DOHH2 (cell line): ENCODE measurements around the gene PCYT1A.

Experiments used
- H3F3A ChIP-seq: fragments of 200-600 bp; sonication (generic), shearing (Covaris generic); 2 replicates; pipeline ENCODE4 v1.6.0; 2016; ENCODE audit warnings: antibody characterized with exemption, mild to moderate bottlenecking; ENCODE audit not compliant: control insufficient read depth, insufficient read depth
- H3K27ac ChIP-seq: fragments of 200-600 bp; sonication (generic); 2 replicates; pipeline ENCODE4 v1.5.1; 2014; ENCODE audit warnings: low read depth, mild to moderate bottlenecking, low read length, moderate library complexity
- H3K27me3 ChIP-seq: fragments of 200-600 bp; sonication (generic); 2 replicates; pipeline ENCODE4 v1.6.1; 2014; ENCODE audit warnings: mild to moderate bottlenecking, low read length, mixed read lengths; ENCODE audit not compliant: control insufficient read depth
- H3K36me3 ChIP-seq: fragments of 200-600 bp; sonication (generic); 2 replicates; pipeline ENCODE4 v1.6.1; 2014; ENCODE audit warnings: mild to moderate bottlenecking, low read length, moderate library complexity, mixed read lengths; ENCODE audit not compliant: control insufficient read depth
- H3K4me1 ChIP-seq: fragments of 200-600 bp; sonication (generic); 2 replicates; pipeline ENCODE4 v1.6.1; 2014; ENCODE audit warnings: mild to moderate bottlenecking, low read length, mixed read lengths; ENCODE audit not compliant: control insufficient read depth
- H3K4me2 ChIP-seq: fragments of 200-600 bp; sonication (generic); 2 replicates; pipeline ENCODE4 v1.6.0; 2014; ENCODE audit warnings: mild to moderate bottlenecking, low read length, moderate library complexity
- H3K4me3 ChIP-seq: fragments of 200-600 bp; sonication (generic); 2 replicates; pipeline ENCODE4 v1.5.1; 2014; ENCODE audit warnings: mild to moderate bottlenecking, low read length, mixed read lengths
- H3K79me2 ChIP-seq: fragments of 200-600 bp; sonication (generic); 2 replicates; pipeline ENCODE4 v1.6.1; 2014; ENCODE audit warnings: mild to moderate bottlenecking, low read length, mixed read lengths; ENCODE audit not compliant: control insufficient read depth
- H3K9me2 ChIP-seq: fragments of 200-600 bp; sonication (generic); replicated peaks from 2 replicates; pipeline ENCODE4 v1.6.1; 2014; ENCODE audit warnings: mild to moderate bottlenecking, low read length, mixed read lengths; ENCODE audit not compliant: control insufficient read depth
- H3K9me3 ChIP-seq: fragments of 200-600 bp; sonication (generic); 2 replicates; pipeline ENCODE4 v1.6.1; 2014; ENCODE audit warnings: antibody characterized with exemption, low read length, mixed read lengths; ENCODE audit not compliant: control insufficient read depth, insufficient read depth
- H4K20me1 ChIP-seq: fragments of 200-600 bp; sonication (generic); 2 replicates; pipeline ENCODE4 v1.6.0; 2014; ENCODE audit warnings: low read depth, mild to moderate bottlenecking, antibody characterized with exemption, low read length, moderate library complexity; ENCODE audit not compliant: control insufficient read depth, insufficient read depth
- CTCF ChIP-seq: fragments of 200-600 bp; sonication (generic); IDR thresholded peaks from one replicate; pipeline ENCODE4 v1.5.1; 2014; ENCODE audit warnings: antibody characterized with exemption, mild to moderate bottlenecking, low read depth, low read length; ENCODE audit not compliant: poor library complexity, severe bottlenecking
- EZH2phosphoT487 ChIP-seq: fragments of 200-600 bp; sonication (generic); IDR thresholded peaks from 2 replicates; pipeline ENCODE4 v1.6.1; 2017; ENCODE audit warnings: borderline replicate concordance, mild to moderate bottlenecking, antibody characterized with exemption, low read length, moderate library complexity, mixed read lengths

The PCYT1A gene

DNA sequence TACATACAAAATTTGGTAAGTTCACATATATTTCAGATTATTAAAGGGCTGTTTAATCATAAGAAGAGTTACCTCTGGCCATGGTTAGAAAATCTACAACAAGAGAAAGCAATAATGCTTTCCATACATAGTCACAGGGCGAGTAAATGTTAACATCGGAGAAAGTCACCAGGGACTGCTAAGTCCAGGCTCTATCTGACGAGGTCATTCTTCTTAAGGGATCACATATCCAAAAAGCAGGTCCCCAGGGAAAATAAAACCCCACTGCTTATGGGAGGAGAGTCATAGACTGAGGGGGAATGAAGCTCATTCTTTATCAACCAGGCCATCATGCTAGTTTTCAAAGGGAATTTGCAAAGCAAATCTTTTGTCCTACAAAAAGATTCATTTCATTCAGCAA lies 3.1 kb downstream of the PCYT1A start:
- no peak overlapping the region for H3K27ac ChIP-seq
- TF ChIP-seq EZH2phosphoT487 = no peak
- TF ChIP-seq CTCF = no peak
- H4K20me1 ChIP-seq = no peaks in the 10 kb centered on the region
- H3K4me2 ChIP-seq = no peak overlapping the region
- no peaks in the 10 kb centered on the region for H3K27me3 ChIP-seq
- no peaks in the 10 kb centered on the region; the same call in 1 of the 2 replicates for H3K36me3 ChIP-seq
- H3K9me2 ChIP-seq = no peaks in the 10 kb centered on the region
- peaks cover 28% of the 10 kb centered on the region for H3K79me2 ChIP-seq
- H3K4me3 ChIP-seq = no peak overlapping the region
- H3K9me3 ChIP-seq = no peaks in the 10 kb centered on the region
- H3K4me1 ChIP-seq = peaks cover 17% of the 10 kb centered on the region
- no peaks in the 10 kb centered on the region for H3F3A ChIP-seq

DNA sequence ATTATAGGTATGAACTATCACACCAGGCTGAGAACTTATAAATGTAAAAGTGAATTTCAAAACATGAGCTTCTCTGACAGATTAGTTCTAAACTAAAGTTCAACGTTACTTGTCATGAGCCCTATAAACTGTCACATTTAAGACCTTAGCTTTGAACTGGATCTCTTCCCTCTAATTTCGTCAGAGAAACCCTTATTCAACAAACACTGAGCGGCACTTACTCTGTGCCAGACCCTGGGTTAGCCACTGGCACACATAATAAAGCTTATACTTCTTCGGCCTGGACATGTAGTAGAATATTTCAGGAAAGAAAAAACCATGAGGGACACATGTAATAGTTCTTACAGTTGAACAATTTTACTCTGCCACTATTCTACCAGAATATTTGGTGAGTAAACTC lies 5.6 kb downstream of the PCYT1A start:
- peaks cover 20% of the 10 kb centered on the region for H3K79me2 ChIP-seq

GRCh38 chr3:196280689-196281440 lies 6.7 kb downstream of the PCYT1A start:
- H3K4me2 ChIP-seq = no peak overlapping the region
- H3K4me3 ChIP-seq = no peak overlapping the region
- H3F3A ChIP-seq = no peaks in the 10 kb centered on the region
- no peaks in the 10 kb centered on the region for H4K20me1 ChIP-seq
- H3K4me1 ChIP-seq = peaks cover 4% of the 10 kb centered on the region; the same call in 1 of the 2 replicates
- TF ChIP-seq EZH2phosphoT487 (no peak), CTCF (no peak)
- no peaks in the 10 kb centered on the region for H3K36me3 ChIP-seq
- H3K79me2 ChIP-seq = peaks cover 10% of the 10 kb centered on the region
- no peaks in the 10 kb centered on the region for H3K9me2 ChIP-seq
- no peaks in the 10 kb centered on the region for H3K27me3 ChIP-seq
- H3K9me3 ChIP-seq = no peaks in the 10 kb centered on the region
- H3K27ac ChIP-seq = no peak overlapping the region

More for the DNA sequence above, 5.6 kb downstream of the PCYT1A start:
- Histone ChIP-seq H3K27me3 (no peaks in the 10 kb centered on the region), H3K36me3 (no peaks in the 10 kb centered on the region), H3K4me3 (no peak overlapping the region), H3F3A (no peaks in the 10 kb centered on the region), H4K20me1 (no peaks in the 10 kb centered on the region), H3K27ac (no peak overlapping the region), H3K4me2 (no peak overlapping the region), H3K9me3 (no peaks in the 10 kb centered on the region), H3K9me2 (no peaks in the 10 kb centered on the region), H3K4me1 (peaks cover 15% of the 10 kb centered on the region)
- TF ChIP-seq EZH2phosphoT487 = no peak
- TF ChIP-seq CTCF = no peak
